ENCODE results near the gene FZD2.

The FZD2 gene

DNA sequence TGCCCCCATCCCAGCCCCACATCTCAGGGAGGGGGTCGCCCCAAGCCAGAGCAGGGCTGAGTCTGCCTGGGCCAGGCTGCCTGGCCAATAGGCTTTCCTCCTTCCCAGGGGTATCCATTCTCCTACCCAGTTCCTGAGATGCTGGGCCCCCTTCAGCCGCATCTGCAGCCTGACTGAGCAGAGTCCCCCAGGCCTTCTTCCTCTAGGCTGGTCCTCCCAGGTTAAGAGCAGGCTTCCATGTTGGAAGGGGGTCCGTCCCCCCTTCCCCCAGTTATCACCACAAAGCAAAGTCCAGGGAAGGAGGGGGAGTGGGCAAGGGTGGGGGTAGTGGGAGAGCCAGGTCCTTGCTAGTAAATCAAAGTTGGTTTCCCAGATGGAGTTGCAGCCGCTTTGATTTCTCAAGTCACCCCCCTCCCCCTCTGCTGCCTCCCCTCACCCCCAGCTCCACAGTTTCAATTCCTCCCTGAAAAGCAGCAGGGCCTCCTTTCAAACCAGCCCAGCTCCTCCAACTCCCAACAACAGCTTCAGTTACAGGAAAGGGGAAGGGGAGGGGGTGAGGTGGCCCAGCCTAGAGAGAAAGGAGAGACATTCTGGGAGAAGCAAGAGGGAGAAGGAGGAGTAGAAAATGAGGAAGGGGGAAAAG, 9.5 kb upstream of the FZD2 start:
- no peak for TF ChIP-seq CTCF (IDR thresholded peaks at IDR 0.05; ENCODE audit: low read length)
- no peak for TF ChIP-seq EZH2 (optimal IDR thresholded peaks at IDR 0.05; ENCODE audit: low read depth, low read length)
- no peak for TF ChIP-seq EZH2phosphoT487 (IDR thresholded peaks at IDR 0.05; ENCODE audit: low read length)

GRCh38 chr17:44548376-44549230, 8.7 kb upstream of the FZD2 start:
- H3K4me3 ChIP-seq (ENCODE audit: low read length), result no peak overlapping the region
- H3K27me3 ChIP-seq (replicated peaks; ENCODE audit: insufficient read depth, low read length), result no peaks in the 10 kb centered on the region
- H3F3A ChIP-seq (ENCODE audit: insufficient read depth, low read length), result no peaks in the 10 kb centered on the region
- no peaks in the 10 kb centered on the region for H3K9me2 ChIP-seq (replicated peaks; ENCODE audit: insufficient read depth, low read length)
- H3K36me3 ChIP-seq (replicated peaks; ENCODE audit: insufficient read depth, low read length), result no peaks in the 10 kb centered on the region
- H3K9ac ChIP-seq (ENCODE audit: low read length), result no peak overlapping the region
- no peaks in the 10 kb centered on the region for H4K20me1 ChIP-seq (ENCODE audit: insufficient read depth, low read length)
- H3K79me2 ChIP-seq (ENCODE audit: low read length), result no peaks in the 10 kb centered on the region
- no peak overlapping the region for H3K4me2 ChIP-seq (ENCODE audit: low read depth, low read length)
- no peak overlapping the region for H3K27ac ChIP-seq (ENCODE audit: low read length)
- no peak for DNase-seq
- TF ChIP-seq CTCF (IDR thresholded peaks at IDR 0.05; ENCODE audit: low read length) (no peak), EZH2phosphoT487 (IDR thresholded peaks at IDR 0.05; ENCODE audit: low read length) (no peak), EZH2 (optimal IDR thresholded peaks at IDR 0.05; ENCODE audit: low read depth, low read length) (no peak)
- no peaks in the 10 kb centered on the region; the same call in 1 of the 2 replicates for H3K4me1 ChIP-seq (ENCODE audit: low read length)
- no peak overlapping the region for H2AFZ ChIP-seq (ENCODE audit: low read length)
- H3K9me3 ChIP-seq (replicated peaks; ENCODE audit: insufficient read depth, low read length), result no peaks in the 10 kb centered on the region

More for the DNA sequence above, 9.5 kb upstream of the FZD2 start:
- no peaks in the 10 kb centered on the region; the same call in 1 of the 2 replicates for H3K4me1 ChIP-seq (ENCODE audit: low read length)
- no peaks in the 10 kb centered on the region for H3K9me3 ChIP-seq (replicated peaks; ENCODE audit: insufficient read depth, low read length)
- H3K4me2 ChIP-seq (ENCODE audit: low read depth, low read length), result no peak overlapping the region
- H3F3A ChIP-seq (ENCODE audit: insufficient read depth, low read length), result no peaks in the 10 kb centered on the region
- H3K9ac ChIP-seq (ENCODE audit: low read length), result no peak overlapping the region
- H3K27me3 ChIP-seq (replicated peaks; ENCODE audit: insufficient read depth, low read length), result no peaks in the 10 kb centered on the region
- no peak overlapping the region for H3K27ac ChIP-seq (ENCODE audit: low read length)
- no peak overlapping the region for H3K4me3 ChIP-seq (ENCODE audit: low read length)
- H3K79me2 ChIP-seq (ENCODE audit: low read length), result no peaks in the 10 kb centered on the region
- no peaks in the 10 kb centered on the region for H4K20me1 ChIP-seq (ENCODE audit: insufficient read depth, low read length)
- no peak overlapping the region for H2AFZ ChIP-seq (ENCODE audit: low read length)
- DNase-seq, result no peak
- no peaks in the 10 kb centered on the region for H3K36me3 ChIP-seq (replicated peaks; ENCODE audit: insufficient read depth, low read length)
- no peaks in the 10 kb centered on the region for H3K9me2 ChIP-seq (replicated peaks; ENCODE audit: insufficient read depth, low read length)

GRCh38 chr17:44549686-44550085, 7.6 kb upstream of the FZD2 start:
- no peaks in the 10 kb centered on the region for H4K20me1 ChIP-seq (ENCODE audit: insufficient read depth, low read length)

More at GRCh38 chr17:44549686-44550085, 7.6 kb upstream of the FZD2 start:
- no peak overlapping the region for H3K27ac ChIP-seq (ENCODE audit: low read length)
- H2AFZ ChIP-seq (ENCODE audit: low read length), result no peak overlapping the region
- no peak overlapping the region for H3K9ac ChIP-seq (ENCODE audit: low read length)
- TF ChIP-seq EZH2 (optimal IDR thresholded peaks at IDR 0.05; ENCODE audit: low read depth, low read length), result no peak
- TF ChIP-seq EZH2phosphoT487 (IDR thresholded peaks at IDR 0.05; ENCODE audit: low read length), result no peak
- TF ChIP-seq CTCF (IDR thresholded peaks at IDR 0.05; ENCODE audit: low read length), result no peak
- H3K27me3 ChIP-seq (replicated peaks; ENCODE audit: insufficient read depth, low read length), result no peaks in the 10 kb centered on the region
- H3K4me3 ChIP-seq (ENCODE audit: low read length), result no peak overlapping the region
- no peaks in the 10 kb centered on the region for H3K9me3 ChIP-seq (replicated peaks; ENCODE audit: insufficient read depth, low read length)
- no peaks in the 10 kb centered on the region for H3K9me2 ChIP-seq (replicated peaks; ENCODE audit: insufficient read depth, low read length)
- H3K4me1 ChIP-seq (ENCODE audit: low read length), result no peaks in the 10 kb centered on the region; the same call in 1 of the 2 replicates
- H3K79me2 ChIP-seq (ENCODE audit: low read length), result no peaks in the 10 kb centered on the region
- no peak for DNase-seq
- H3F3A ChIP-seq (ENCODE audit: insufficient read depth, low read length), result no peaks in the 10 kb centered on the region
- no peak overlapping the region for H3K4me2 ChIP-seq (ENCODE audit: low read depth, low read length)
- no peaks in the 10 kb centered on the region for H3K36me3 ChIP-seq (replicated peaks; ENCODE audit: insufficient read depth, low read length)
